Measurements from ENCODE around the gene C1orf87.

C1orf87 gene

GRCh38 chr1:60065199-60065598 is 8.4 kb downstream of the C1orf87 start:
- no peak for DNase-seq (ENCODE audit: extremely low read depth in 1 of 2, low read depth in 1 of 2)

DNA sequence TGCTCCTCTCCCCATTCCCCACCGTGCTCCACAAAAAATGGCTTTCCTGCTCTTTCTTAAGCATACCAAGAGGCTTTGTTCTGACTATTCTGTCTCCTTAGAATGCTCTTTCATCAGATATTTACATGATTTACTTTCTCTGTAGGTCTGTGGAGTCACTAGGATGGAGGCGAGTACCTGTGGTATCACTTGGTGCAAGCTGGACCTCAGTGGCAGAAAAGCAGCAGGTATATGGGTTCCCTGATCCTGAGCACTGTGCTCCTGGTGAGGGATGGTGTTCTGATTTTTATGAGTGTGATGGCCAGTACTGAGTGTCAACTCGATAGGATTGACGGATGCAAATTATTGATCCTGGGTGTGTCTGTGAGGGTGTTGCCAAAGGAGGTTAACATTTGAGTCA is 10.0 kb downstream of the C1orf87 start:
- DNase-seq (ENCODE audit: extremely low read depth in 1 of 2, low read depth in 1 of 2) = no peak

GRCh38 chr1:60059468-60059867 is 14.1 kb downstream of the C1orf87 start:
- DNase-seq (ENCODE audit: extremely low read depth in 1 of 2, low read depth in 1 of 2) = no peak

DNA sequence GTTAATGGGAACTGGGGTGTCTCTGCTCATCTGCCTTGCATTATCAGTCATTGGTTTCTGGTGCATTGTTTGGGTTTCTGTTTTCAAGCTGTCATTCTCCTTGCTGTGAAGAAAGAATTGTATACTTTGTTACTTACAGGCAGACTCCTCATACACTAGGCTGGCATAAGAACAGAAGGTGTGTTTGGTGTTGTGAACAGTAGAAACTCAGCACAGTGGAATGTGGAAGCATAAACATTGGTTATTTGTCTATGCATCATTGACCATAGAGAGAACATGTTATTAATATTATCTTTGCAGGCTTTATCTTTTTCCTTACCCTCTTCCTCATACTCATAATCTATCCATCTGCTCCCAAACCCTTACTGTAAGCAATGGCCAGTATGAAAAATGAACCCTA is 18.2 kb downstream of the C1orf87 start:
- no peak for DNase-seq (ENCODE audit: extremely low read depth in 1 of 2, low read depth in 1 of 2)

- no peak for DNase-seq (ENCODE audit: extremely low read depth in 1 of 2, low read depth in 1 of 2)
Observed at GRCh38 chr1:60054374-60054773, 19.2 kb downstream of the C1orf87 start.

GRCh38 chr1:60052601-60053000 is 21.0 kb downstream of the C1orf87 start:
- no peak for DNase-seq (ENCODE audit: extremely low read depth in 1 of 2, low read depth in 1 of 2)

DNA sequence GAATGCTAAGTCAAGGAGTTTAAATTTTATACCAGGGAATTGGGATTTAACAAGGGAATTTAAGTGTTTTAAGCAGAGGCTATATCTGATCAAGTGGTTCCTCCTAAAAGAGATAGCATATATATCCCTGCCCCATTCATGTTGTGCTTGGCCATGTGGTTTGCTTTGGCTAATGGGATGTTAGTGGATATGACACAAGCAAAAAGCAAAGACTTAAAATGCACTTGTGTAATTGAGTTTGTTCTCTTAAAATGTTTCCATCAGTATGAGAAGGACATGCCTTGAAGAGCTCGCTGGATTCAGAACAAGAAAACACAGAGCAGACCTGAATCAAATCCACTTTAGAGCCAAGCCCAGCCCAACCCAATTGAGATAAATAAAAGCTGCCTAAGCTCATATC is 22.4 kb downstream of the C1orf87 start:
- no peak for DNase-seq (ENCODE audit: extremely low read depth in 1 of 2, low read depth in 1 of 2)

- DNase-seq (ENCODE audit: extremely low read depth in 1 of 2, low read depth in 1 of 2) = no peak
Observed at GRCh38 chr1:60049188-60049587, 24.4 kb downstream of the C1orf87 start.

GRCh38 chr1:60044881-60045280 is 28.7 kb downstream of the C1orf87 start:
- DNase-seq (ENCODE audit: extremely low read depth in 1 of 2, low read depth in 1 of 2) = no peak

DNA sequence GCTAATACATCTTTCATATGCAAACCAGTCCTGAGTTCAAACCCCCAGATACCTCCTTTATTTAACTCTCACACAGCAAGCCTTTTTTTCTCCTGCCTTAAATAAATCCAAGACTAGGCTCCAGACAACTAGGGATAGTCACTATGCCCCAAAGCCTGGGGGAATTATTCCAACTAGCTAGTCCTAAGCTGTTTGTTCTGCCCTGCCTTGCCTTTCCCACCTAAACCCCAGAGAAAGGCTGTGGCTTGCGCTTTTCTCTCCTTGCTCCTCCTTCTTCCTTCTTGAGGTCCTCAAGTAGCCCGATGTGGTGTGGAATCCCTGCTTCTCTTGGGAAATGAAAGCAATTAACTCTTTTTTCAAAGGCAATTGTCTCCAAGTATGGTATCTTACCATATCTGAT is 31.8 kb downstream of the C1orf87 start:
- no peak for DNase-seq (ENCODE audit: extremely low read depth in 1 of 2, low read depth in 1 of 2)

DNA sequence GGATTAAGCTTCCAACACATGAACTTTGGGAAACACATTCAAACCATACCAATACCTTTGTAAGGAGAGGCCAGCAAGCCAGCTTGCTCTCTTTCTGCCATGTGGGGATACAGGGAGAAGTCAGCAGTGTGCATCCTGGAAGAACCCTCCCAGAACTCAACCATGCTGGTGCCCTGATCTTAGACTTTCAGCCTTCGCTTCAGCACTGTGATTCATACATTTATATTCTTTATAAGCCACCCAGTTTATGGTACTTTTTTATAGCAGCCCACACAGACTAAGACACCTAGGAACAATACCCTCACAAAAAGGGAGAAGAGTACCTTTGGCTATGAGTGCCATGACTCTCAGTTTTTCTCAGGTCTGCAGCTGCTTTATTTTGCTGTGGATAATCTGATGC is 35.9 kb downstream of the C1orf87 start:
- no peak for DNase-seq (ENCODE audit: extremely low read depth in 1 of 2, low read depth in 1 of 2)

DNA sequence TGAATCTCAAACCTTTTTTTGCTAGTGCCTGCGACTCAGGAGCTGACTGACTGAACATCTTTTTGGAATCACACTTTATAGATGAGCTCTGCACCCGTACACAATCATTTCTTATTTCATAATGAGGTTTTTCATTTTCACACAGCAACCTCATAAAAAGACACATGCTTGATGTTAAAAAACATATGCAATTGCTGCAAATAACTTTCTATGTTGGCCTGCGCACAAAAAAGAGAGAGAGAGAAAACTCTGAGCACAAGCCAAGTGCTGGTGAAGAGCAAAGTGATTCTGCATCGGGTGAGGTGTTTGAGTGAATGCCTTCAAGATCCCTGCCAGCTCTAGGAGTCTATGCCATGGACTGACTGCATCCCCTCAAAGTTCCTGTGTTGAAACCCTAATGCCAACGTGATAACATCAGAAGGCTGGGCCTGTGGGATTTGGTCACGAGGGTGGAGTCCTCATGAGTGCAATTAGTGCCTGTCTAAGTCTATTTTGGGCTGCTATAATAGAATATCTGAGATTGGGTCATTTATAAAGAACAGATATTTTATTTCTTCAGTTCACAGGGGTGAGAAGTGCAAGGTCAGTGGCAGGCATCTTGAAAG is 36.6 kb downstream of the C1orf87 start:
- no peak for DNase-seq (ENCODE audit: extremely low read depth in 1 of 2, low read depth in 1 of 2)

GRCh38 chr1:60035921-60036320 is 37.6 kb downstream of the C1orf87 start:
- DNase-seq (ENCODE audit: extremely low read depth in 1 of 2, low read depth in 1 of 2) = no peak

GRCh38 chr1:60034999-60035398 is 38.6 kb downstream of the C1orf87 start:
- no peak for DNase-seq (ENCODE audit: extremely low read depth in 1 of 2, low read depth in 1 of 2)

DNA sequence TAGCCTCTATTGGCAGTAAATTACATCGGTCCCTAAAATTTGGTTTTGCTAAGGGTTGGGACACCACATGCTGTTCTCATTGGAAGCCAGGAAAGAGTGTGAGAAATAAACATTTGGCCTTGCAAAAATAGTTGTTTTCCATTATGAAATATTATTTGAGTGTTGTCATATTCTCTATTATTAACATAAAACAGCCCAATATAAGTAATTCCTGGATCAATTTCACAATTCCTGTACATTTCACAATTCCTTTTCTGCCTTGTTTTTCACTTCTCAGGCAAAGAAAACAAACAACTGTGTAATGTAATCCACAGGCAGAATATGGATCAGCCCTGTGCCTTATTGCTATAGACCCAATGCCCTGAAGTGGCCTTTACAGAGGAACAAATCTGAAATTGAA is 40.5 kb downstream of the C1orf87 start:
- no peak for DNase-seq (ENCODE audit: extremely low read depth in 1 of 2, low read depth in 1 of 2)

DNA sequence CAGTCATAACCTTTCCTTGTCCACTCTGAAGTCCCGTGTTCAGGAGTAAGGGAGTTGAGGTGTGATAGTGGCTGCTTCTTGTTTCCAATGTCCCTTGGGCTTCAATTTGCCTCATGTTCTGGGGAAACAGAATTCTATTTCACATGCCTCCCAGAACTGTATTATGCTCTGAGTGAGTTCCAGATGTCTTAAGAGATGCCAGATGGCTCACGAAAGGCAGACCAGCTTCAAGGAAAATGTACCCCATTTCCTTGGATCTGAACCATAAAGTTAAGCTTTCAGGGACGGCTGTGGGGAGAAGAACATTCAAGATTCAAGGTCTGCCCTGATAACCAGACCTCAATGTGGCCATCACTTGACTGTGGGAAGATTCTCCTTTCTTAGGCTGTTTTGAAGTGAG is 42.4 kb downstream of the C1orf87 start:
- DNase-seq (ENCODE audit: extremely low read depth in 1 of 2, low read depth in 1 of 2) = no peak

DNA sequence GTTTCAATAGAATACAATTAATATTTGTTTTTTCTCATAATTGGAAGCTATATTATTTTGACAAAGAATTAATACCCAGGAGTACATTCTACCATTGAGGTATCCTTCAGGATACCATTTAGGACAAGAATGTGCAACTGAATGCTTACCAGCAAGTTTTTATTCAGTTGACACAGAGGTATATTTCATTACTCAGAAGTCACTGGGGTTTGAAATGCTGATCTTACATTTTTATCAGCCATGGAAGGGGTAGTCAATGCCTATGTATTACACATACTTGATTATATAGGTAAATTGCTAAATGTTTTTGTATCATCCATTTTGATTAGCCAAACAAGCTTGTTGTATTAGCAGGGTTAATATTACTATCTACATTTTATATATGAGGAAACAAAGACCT is 48.0 kb downstream of the C1orf87 start:
- DNase-seq (ENCODE audit: extremely low read depth in 1 of 2, low read depth in 1 of 2) = no peak

DNA sequence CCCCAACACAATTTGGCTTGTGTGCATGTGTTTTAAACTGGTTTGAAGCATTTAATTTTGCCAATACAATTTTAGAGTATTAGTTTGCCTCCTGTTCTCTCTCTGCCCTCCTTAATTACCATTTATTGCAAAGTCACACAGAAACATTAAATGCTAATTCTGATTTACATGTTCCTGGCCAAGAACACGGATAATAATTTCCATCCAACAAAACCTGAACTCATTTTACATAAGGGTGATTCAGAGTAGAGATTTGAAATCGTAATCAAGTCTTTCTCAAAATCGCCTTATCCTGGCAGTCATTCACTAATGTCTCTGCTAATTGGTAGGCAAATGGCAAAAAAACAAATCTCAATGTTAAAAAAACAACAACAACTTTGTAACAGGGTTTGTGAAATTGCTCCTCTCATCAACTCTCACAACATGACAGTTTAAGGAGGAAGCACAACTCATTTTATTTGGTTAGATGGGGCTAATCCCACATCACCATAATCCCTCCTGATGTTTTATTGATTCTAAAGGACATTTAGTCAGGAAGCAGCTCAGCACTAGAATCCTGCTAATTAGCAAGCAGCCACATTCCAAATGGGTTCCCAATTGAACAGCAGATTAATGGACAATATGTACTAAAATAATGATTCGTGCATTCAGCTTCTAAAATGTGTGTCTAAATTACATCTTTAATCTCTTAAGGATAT is 55.9 kb downstream of the C1orf87 start:
- no peak for DNase-seq (ENCODE audit: extremely low read depth in 1 of 2, low read depth in 1 of 2)

GRCh38 chr1:60010690-60011089 is 62.9 kb downstream of the C1orf87 start:
- no peak for DNase-seq (ENCODE audit: extremely low read depth in 1 of 2, low read depth in 1 of 2)

DNA sequence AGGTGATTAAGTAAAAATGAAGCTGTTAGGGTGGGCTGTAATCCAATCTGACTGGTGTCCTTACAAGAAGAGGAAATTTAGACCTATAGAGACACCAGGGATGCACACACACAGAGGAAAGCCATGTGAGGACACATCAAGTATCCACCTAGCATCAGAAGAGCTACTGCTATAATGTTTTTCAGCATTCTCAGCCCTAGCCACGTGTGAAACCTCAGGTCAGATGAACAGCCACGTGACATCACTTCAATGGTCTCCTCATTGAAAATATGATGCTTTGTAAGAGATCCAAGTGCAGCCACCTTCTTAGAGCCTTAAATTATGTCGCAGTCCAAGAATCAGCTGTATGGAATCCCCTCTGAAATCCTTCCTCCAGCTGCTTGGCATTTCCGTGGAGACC is 65.1 kb downstream of the C1orf87 start:
- DNase-seq (ENCODE audit: extremely low read depth in 1 of 2, low read depth in 1 of 2) = no peak

GRCh38 chr1:60000625-60001024 is 72.9 kb downstream of the C1orf87 start:
- DNase-seq (ENCODE audit: extremely low read depth in 1 of 2, low read depth in 1 of 2) = no peak

GRCh38 chr1:59999746-60000145 is 73.8 kb downstream of the C1orf87 start:
- DNase-seq (ENCODE audit: extremely low read depth in 1 of 2, low read depth in 1 of 2) = no peak

DNA sequence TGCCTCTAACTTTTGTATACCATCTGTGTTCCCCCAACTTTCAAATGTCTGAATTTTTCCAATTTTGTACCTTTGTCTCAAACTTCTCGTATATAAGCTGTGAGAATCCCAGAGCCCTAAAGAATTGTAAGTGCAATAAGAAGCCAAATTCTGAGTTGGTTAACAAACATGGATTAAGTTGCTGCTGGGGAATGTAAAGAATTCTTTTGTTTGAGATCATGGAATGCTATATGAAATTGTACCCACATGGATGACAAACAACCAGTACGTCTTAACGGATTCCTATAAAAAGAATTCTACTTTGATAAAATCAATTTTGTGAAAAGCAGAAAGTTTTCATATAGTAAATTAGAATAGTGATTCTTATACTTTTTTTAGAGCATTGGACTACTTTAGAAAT is 74.6 kb downstream of the C1orf87 start:
- DNase-seq (ENCODE audit: extremely low read depth in 1 of 2, low read depth in 1 of 2) = no peak
